Measurements from ENCODE around the gene MIOS.
"Not testable (repeated sequence)": the region's sequence is repeated elsewhere in the genome, so short reads cannot be mapped to it uniquely, and the experiment has no call there.

MIOS gene

DNA sequence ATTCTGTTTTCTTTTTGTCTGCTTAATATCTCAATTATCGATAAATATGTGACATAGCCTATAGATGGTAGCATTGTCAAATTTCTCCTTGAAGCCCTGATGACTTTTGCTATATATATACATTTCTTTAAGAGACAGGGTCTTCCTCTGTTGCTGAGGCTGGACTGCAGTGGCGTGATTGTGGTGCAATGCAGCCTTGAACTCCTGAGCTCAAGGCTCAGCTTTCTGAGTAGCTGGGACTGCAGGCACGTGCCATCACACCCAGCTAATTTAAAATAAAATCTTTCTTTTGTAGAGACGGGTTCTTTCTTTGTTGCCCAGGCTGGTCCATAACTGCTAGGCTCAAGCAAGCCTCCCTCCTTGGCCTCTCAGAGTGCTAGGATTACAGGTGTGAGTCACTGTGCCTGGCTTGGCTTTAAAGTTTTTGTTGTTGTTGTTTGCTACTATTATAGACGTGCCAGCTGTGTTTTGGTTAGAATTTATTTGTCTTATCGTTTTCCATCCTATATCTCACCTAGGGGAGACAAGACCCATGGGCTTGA is 80.9 kb downstream of the MIOS start:
- DNase-seq (ENCODE audit: low read depth in 2 of 2): no peak

DNA sequence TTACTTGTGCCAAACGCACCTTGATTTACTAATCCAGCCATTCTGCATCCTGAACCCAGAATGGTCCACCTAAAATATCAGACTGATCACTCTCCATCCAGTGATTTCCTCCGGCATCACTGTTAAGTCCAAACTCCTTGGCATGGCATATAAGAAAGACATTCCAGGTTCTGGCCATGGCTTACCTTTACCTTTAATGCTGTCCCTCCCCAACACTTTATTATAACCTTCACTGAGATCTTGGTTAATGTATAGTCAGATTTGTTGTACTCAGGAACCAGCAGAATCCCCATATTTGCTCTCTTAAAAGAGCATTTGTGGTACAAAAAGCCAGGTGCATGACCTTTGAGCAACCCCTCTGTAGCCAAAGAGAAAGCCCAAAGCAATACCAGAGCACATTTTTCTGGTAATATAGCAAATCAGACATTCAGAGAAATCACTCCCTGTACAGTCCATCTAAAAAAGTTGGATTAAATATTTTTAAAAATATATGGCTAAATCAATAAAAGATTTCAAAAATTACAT is 84.1 kb downstream of the MIOS start:
- DNase-seq (ENCODE audit: low read depth in 2 of 2): no peak

DNA sequence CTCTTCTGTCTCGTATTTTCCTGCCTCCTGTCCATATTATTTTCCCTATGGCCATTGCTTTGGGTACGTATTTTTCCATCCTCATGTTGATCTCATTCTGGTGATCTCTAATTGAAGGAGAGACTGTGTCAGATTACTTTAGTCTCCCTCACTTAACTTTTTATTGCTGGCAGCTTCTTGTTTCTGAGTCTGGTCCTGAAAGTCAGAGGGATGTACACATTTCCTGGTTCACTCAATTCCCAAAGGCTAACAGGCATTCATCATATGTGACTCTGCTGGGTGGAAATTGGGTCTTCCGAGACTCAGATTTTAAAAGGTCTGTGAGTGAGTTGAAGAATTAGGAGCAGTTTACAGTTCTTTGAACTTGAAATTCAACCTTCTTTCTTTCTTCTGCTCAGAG is 84.8 kb downstream of the MIOS start:
- no peak for DNase-seq (ENCODE audit: low read depth in 2 of 2)

DNA sequence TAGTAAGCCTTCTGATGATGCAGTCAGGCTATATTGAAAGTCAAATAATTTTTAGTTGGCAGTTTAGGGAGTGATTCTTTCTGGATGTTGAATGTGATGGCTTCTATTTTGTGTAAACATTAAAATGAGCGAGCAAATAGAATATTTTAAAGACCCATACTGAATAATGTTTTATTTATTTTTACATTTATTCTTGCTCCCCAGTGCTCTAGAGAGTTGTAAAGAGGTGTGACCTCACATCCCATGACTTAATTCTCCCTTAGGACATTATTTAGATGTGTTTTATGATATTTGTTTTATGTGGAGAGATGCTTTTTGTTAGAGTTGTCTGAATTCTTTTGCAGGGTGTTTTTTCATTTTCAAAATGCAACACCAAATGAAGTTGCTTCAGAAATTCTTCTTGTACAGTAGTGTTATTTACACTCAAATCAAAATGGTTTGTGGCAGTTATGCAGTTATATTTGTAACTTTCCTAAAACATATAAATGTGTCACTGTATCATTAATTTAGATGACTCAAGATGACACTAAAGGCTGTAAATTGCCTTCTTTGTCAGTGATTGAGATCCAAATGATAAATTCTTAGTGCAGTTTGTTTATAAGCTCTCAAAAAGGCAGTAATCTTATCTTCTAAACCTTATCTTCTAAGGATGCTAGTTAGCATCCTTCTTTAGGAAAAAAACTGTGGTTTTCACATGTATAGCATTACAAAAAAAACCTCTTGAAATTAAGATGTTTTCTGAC is 86.3 kb downstream of the MIOS start:
- DNase-seq (ENCODE audit: low read depth in 2 of 2): no peak

DNA sequence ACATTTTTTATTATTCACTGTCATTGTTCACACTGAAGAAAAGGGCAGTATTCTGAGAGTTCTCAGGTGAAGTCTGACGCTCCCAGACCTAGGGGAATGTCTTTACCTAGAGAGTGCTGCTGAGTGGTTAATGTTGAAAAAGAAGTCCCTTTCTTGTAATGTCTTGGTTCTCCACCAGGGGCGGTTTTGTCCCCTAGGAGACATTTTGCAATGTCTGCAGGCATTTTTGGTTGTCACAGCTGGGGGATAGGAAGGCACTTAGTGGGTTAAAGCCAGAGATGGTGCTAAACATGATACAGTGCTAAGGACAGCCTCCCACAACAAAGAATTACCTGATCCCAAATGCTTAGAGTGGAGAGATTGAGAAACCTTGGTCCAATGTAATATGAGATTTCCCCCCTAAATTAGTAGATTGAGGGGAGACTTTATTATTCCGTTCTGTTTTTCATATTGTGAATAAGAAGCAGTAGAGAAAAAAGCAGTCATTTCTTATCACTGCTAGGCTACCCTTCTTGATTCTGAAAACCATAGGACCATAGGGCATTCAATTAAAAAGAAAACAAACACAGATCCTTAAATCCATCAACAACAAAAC is 87.0 kb downstream of the MIOS start:
- no peak for DNase-seq (ENCODE audit: low read depth in 2 of 2)

DNA sequence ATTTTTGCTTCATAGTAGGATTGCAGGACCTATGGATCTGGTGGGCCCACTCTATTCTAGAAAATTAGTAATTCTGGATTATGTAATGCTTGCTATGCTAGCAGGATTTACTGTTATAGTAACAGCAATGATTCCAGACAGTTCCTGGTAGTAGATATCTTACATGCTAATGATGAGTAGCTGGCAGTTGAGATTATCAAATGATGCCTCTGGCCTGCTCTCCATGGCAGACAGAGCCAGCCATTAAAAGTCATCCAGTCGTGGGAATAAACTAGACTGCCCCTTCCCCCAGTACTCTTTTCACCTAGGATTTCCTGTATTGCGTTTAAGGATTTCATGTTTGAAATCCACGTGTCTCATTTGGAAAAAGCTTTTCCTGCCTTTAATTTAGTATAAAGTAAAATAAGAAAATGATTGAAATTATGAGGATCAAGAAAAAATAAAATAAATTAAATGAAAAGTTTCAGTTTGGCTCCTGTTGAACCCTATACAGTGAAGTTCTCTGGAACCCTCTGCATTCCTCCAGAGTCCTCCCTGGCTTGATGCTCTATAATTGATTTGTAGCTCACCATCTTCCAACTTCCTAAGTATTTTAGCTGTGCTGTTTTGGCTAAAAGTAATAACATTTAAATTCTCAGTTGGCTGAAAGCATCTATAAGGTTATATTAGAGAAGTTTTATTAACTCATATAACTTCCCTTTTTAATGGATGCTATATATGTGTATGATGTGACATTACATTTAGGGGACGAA is 88.5 kb downstream of the MIOS start:
- DNase-seq (ENCODE audit: low read depth in 2 of 2): no peak

DNA sequence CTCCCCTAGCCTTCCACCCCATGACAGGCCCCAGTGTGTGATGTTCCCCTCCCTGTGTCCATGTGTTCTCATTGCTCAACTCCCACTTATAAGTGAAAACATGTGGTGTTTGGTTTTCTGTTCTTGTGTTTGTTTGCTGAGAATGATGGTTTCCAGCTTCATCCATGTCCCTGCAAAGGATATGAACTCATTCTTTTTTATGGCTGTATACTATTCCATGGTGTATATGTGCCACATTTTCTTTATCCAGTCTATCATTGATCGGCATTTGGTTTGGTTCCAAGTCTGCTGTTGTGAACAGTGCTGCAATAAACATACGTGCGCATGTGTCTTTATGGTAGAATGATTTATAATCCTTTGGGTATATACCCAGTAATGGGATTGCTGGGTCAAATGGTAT is 89.8 kb downstream of the MIOS start:
- not testable (repeated sequence) for DNase-seq (ENCODE audit: low read depth in 2 of 2)
